ENCODE data around the gene ARHGAP9. TPM values are rescaled to one million over a fixed set of nuclear protein-coding genes. Genes with fewer than 3 reads are reported as not detected.

The ARHGAP9 gene
- total RNA-seq, 2 experiments from 2014 or later = 130 to 133 TPM

GRCh38 chr12:57469296-57470164 lies 10.1 kb downstream of the ARHGAP9 start:
- ChIA-PET CTCF (no interaction called here), POLR2A (interaction anchor here (0.7 kb wide), 1 partner anchor 14 kb away, joined by 3 read pairs; no protein-coding TSS in a partner anchor)

- POLR2A ChIA-PET = no interaction called here
Observed at GRCh38 chr12:57467915-57468314, 11.8 kb downstream of the ARHGAP9 start.

GRCh38 chr12:57467212-57467874 lies 12.3 kb downstream of the ARHGAP9 start:
- ChIA-PET CTCF (no interaction called here), POLR2A (no interaction called here)

More at GRCh38 chr12:57467915-57468314, 11.8 kb downstream of the ARHGAP9 start:
- CTCF ChIA-PET = no interaction called here

GRCh38 chr12:57465747-57466505 lies 13.7 kb downstream of the ARHGAP9 start:
- POLR2A ChIA-PET = no interaction called here

GRCh38 chr12:57465030-57465746 lies 14.5 kb downstream of the ARHGAP9 start:
- ChIA-PET POLR2A (interaction anchor here (0.5 to 0.6 kb wide), 2 partner anchors 54 to 55 kb away, joined by 3 to 6 read pairs; no protein-coding TSS in a partner anchor), CTCF (interaction anchor here (1.8 to 1.9 kb wide), 2 partner anchors 12 to 223 kb away, joined by 5 to 8 read pairs; no protein-coding TSS in a partner anchor)

More at GRCh38 chr12:57465747-57466505, 13.7 kb downstream of the ARHGAP9 start:
- CTCF ChIA-PET = interaction anchor here (0.7 to 1.9 kb wide), 3 partner anchors 11 to 223 kb away, joined by 3 to 8 read pairs (median 5); partner anchors contain the start of gene INHBE

GRCh38 chr12:57464569-57464968 lies 15.1 kb downstream of the ARHGAP9 start:
- ChIA-PET POLR2A (interaction anchor here (0.5 to 0.6 kb wide), 2 partner anchors 55 kb away, joined by 3 to 6 read pairs; no protein-coding TSS in a partner anchor), CTCF (interaction anchor here (1.8 to 1.9 kb wide), 2 partner anchors 12 to 222 kb away, joined by 5 to 8 read pairs; no protein-coding TSS in a partner anchor)

GRCh38 chr12:57462912-57463253 lies 16.8 kb downstream of the ARHGAP9 start:
- ChIA-PET CTCF (interaction anchor here (0.6 to 6.8 kb wide), 14 partner anchors 9 to 238 kb away, joined by 3 to 120 read pairs (median 3); partner anchors contain the start of genes ARHGAP9 and INHBE), POLR2A (interaction anchor here (0.5 to 1.2 kb wide), 3 partner anchors 11 to 351 kb away, joined by 3 to 10 read pairs (median 5); no protein-coding TSS in a partner anchor)

GRCh38 chr12:57462251-57462911 lies 17.3 kb downstream of the ARHGAP9 start:
- POLR2A ChIA-PET = interaction anchor here (0.6 to 2.3 kb wide), 3 partner anchors 14 to 350 kb away, joined by 3 to 10 read pairs (median 8); no protein-coding TSS in a partner anchor

GRCh38 chr12:57461917-57462250 lies 17.8 kb downstream of the ARHGAP9 start:
- POLR2A ChIA-PET = interaction anchor here (1.4 to 2.3 kb wide), 2 partner anchors 15 to 58 kb away, joined by 3 to 8 read pairs; no protein-coding TSS in a partner anchor

More at GRCh38 chr12:57462251-57462911, 17.3 kb downstream of the ARHGAP9 start:
- CTCF ChIA-PET = interaction anchor here (0.6 to 6.8 kb wide), 16 partner anchors 8 to 237 kb away, joined by 3 to 120 read pairs (median 3); partner anchors contain the start of genes ARHGAP9 and INHBE

GRCh38 chr12:57461276-57461916 lies 18.3 kb downstream of the ARHGAP9 start:
- ChIA-PET POLR2A (interaction anchor here (0.6 to 2.3 kb wide), 4 partner anchors 15 to 221 kb away, joined by 3 to 8 read pairs (median 6); no protein-coding TSS in a partner anchor), CTCF (interaction anchor here (0.8 to 6.8 kb wide), 11 partner anchors 7 to 222 kb away, joined by 3 to 120 read pairs (median 3); partner anchors contain the start of genes ARHGAP9 and INHBE)

More at GRCh38 chr12:57461917-57462250, 17.8 kb downstream of the ARHGAP9 start:
- CTCF ChIA-PET = interaction anchor here (0.6 to 6.8 kb wide), 13 partner anchors 8 to 219 kb away, joined by 3 to 120 read pairs (median 3); partner anchors contain the start of genes ARHGAP9 and INHBE

- POLR2A ChIA-PET = interaction anchor here (0.6 to 2.3 kb wide), 3 partner anchors 16 to 220 kb away, joined by 3 to 8 read pairs (median 8); no protein-coding TSS in a partner anchor
Observed at GRCh38 chr12:57460841-57461275, 18.8 kb downstream of the ARHGAP9 start.

GRCh38 chr12:57460468-57460784 lies 19.2 kb downstream of the ARHGAP9 start:
- POLR2A ChIA-PET = interaction anchor here (0.6 to 2.3 kb wide), 3 partner anchors 16 to 220 kb away, joined by 3 to 8 read pairs (median 8); no protein-coding TSS in a partner anchor
- CTCF ChIA-PET = interaction anchor here (0.6 to 6.8 kb wide), 7 partner anchors 10 to 221 kb away, joined by 3 to 120 read pairs (median 3); partner anchors contain the start of gene ARHGAP9

More at GRCh38 chr12:57460841-57461275, 18.8 kb downstream of the ARHGAP9 start:
- CTCF ChIA-PET = interaction anchor here (0.6 to 6.8 kb wide), 7 partner anchors 7 to 222 kb away, joined by 3 to 120 read pairs (median 4); partner anchors contain the start of genes ARHGAP9 and INHBE

- ChIA-PET POLR2A (interaction anchor here (0.5 to 2.3 kb wide), 2 partner anchors 16 to 17 kb away, joined by 3 to 8 read pairs; no protein-coding TSS in a partner anchor), CTCF (interaction anchor here (0.7 to 6.8 kb wide), 14 partner anchors 10 to 230 kb away, joined by 3 to 120 read pairs (median 4); partner anchors contain the start of genes ARHGAP9, INHBC and SHMT2)
Observed at GRCh38 chr12:57459750-57460467, 19.8 kb downstream of the ARHGAP9 start, which contains the start of gene GLI1. GLI1 (plus strand) TSS chr12:57459785; CDS start chr12:57463692, 3,907 bp downstream.

GRCh38 chr12:57459055-57459749 lies 20.5 kb downstream of the ARHGAP9 start:
- POLR2A ChIA-PET = interaction anchor here (0.5 to 1.3 kb wide), 9 partner anchors 16 to 219 kb away, joined by 3 to 11 read pairs (median 3); partner anchors contain the start of gene DDIT3
- CTCF ChIA-PET = interaction anchor here (0.7 to 6.8 kb wide), 25 partner anchors 9 to 347 kb away, joined by 3 to 120 read pairs (median 4); partner anchors contain the start of genes ARHGAP9, INHBC and SHMT2
